Endodermal cell (in vitro differentiated cells): ENCODE results near the gene RNF212. TPM values are rescaled to one million over a fixed set of nuclear protein-coding genes. Genes with fewer than 3 reads are reported as not detected.

Experiments used
- DNase-seq: peaks from one replicate; pipeline ENCODE4 v3.0.0-alpha.2; 2017
- H3K27ac ChIP-seq: 2 replicates; pipeline ENCODE4 v1.5.1; 2013; ENCODE audit warnings: mild to moderate bottlenecking, low read depth, low read length, moderate library complexity
- H3K27me3 ChIP-seq: 2 replicates; pipeline ENCODE4 v1.6.1; 2013; ENCODE audit warnings: mild to moderate bottlenecking, low read length, moderate library complexity; ENCODE audit not compliant: insufficient read depth, control insufficient read depth, poor library complexity, severe bottlenecking
- H3K36me3 ChIP-seq: 2 replicates; pipeline ENCODE4 v1.7.0; 2013; ENCODE audit warnings: mild to moderate bottlenecking, low read length, moderate library complexity; ENCODE audit not compliant: control insufficient read depth, insufficient read depth
- H3K4me1 ChIP-seq: one replicate; pipeline ENCODE4 v1.7.0; 2013; ENCODE audit warnings: low read length; ENCODE audit not compliant: control insufficient read depth, insufficient read depth
- H3K4me3 ChIP-seq: 2 replicates; pipeline ENCODE4 v1.5.1; 2013; ENCODE audit warnings: mild to moderate bottlenecking, low read length, moderate library complexity
- H3K9ac ChIP-seq: 2 replicates; pipeline ENCODE4 v1.6.1; 2013; ENCODE audit warnings: mild to moderate bottlenecking, low read length, moderate library complexity; ENCODE audit not compliant: poor library complexity, severe bottlenecking; ENCODE audit errors: extremely low read depth
- H3K9me3 ChIP-seq: 2 replicates; pipeline ENCODE4 v1.6.1; 2013; ENCODE audit warnings: mild to moderate bottlenecking, low read length, moderate library complexity; ENCODE audit not compliant: control insufficient read depth
- H3K27ac Mint-ChIP-seq: 2 replicates; pipeline ENCODE4 v1.8.0; 2020; ENCODE audit warnings: mixed read lengths
- H3K27me3 Mint-ChIP-seq: 2 replicates; pipeline ENCODE4 v1.8.0; 2021; ENCODE audit warnings: mild to moderate bottlenecking, mixed read lengths; ENCODE audit not compliant: insufficient read depth
- H3K36me3 Mint-ChIP-seq: 2 replicates; pipeline ENCODE4 v1.8.0; 2020; ENCODE audit warnings: low read depth, mixed read lengths
- H3K4me1 Mint-ChIP-seq: 2 replicates; pipeline ENCODE4 v1.8.0; 2020; ENCODE audit warnings: mixed read lengths
- H3K4me3 Mint-ChIP-seq: 2 replicates; pipeline ENCODE4 v1.8.0; 2020; ENCODE audit warnings: mild to moderate bottlenecking, moderate library complexity, mixed read lengths
- H3K9me3 Mint-ChIP-seq: 2 replicates; pipeline ENCODE4 v1.8.0; 2020; ENCODE audit warnings: mild to moderate bottlenecking, mixed read lengths
- CTCF ChIP-seq: fragments of 200-600 bp; sonication (generic); conservative IDR thresholded peaks from 2 replicates; pipeline ENCODE4 v1.5.0; 2021; ENCODE audit warnings: antibody characterized with exemption, mild to moderate bottlenecking
- WGBS, 2 experiments: methylation state at CpG; one replicate each; pipeline versions ENCODE4 v1.1.5 to v1.1.7; 2013; ENCODE audit warnings: missing lambda C conversion rate in 2 of 2, mixed read lengths in 1 of 2; ENCODE audit not compliant: insufficient coverage in 1 of 2, insufficient read length in 1 of 2; 5-methylcytosine and 5-hydroxymethylcytosine counted together
- total RNA-seq, 2 donors: library from RNA; stranded (reverse); fragmentation: NEBNext Ultra II Directional in 1 of 2; extraction: Animal tissue kit (Norgen Biotek cat#: 25700) in 1 of 2; gene quantifications; 2 replicates in 1 of 2; 3 replicates in 1 of 2; pipeline ENCODE4 v1.2.1, GENCODE V29; 2021

Gene RNF212
- total RNA-seq, 2 donors from 2014 or later, result 3.4 to 5.6 TPM

DNA sequence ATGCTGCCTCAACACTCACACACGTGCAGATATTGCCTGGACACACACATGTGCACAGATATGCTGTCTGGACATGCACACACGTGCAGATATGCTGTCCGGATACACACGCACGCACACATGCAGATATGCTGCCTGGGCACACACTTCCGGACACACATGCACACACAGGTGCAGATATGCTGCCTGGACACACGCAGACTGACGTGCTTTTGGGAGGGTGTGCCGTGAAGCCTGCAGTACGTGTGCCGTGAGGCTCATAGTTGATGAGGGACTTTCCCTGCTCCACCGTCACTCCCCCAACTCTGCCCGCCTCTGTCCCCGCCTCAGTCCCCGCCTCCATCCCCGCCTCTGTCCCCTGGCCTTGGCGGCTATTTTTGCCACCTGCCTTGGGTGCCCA lies 87.2 kb downstream of the RNF212 start:
- H3K27ac ChIP-seq, result no peak overlapping the region
- no peaks in the 10 kb centered on the region for H3K27me3 Mint-ChIP-seq
- H3K4me3 ChIP-seq, result no peak overlapping the region
- H3K9me3 ChIP-seq, result no peaks in the 10 kb centered on the region
- DNase-seq, result peak; percentile 83
- no peak overlapping the region for H3K27ac Mint-ChIP-seq
- H3K4me3 Mint-ChIP-seq, result no peak overlapping the region
- H3K4me1 ChIP-seq, result no peaks in the 10 kb centered on the region
- H3K27me3 ChIP-seq, result no peaks in the 10 kb centered on the region
- no peak overlapping the region for H3K9ac ChIP-seq
- TF ChIP-seq CTCF, result no peak
- WGBS, 2 experiments, result 81% methylated on average over 12 to 17 of the region's 17 CpGs
- H3K36me3 ChIP-seq, result peaks cover 13% of the 10 kb centered on the region
- H3K36me3 Mint-ChIP-seq, result peaks cover 22% of the 10 kb centered on the region
- H3K9me3 Mint-ChIP-seq, result no peaks in the 10 kb centered on the region
- H3K4me1 Mint-ChIP-seq, result no peaks in the 10 kb centered on the region

- Histone ChIP-seq H3K27ac (no peak overlapping the region), H3K4me3 (no peak overlapping the region), H3K9ac (no peak overlapping the region), H3K36me3 (peaks cover 13% of the 10 kb centered on the region), H3K9me3 (no peaks in the 10 kb centered on the region), H3K27me3 (no peaks in the 10 kb centered on the region), H3K4me1 (no peaks in the 10 kb centered on the region)
- Mint-ChIP-seq H3K27ac (no peak overlapping the region), H3K27me3 (no peaks in the 10 kb centered on the region), H3K36me3 (peaks cover 22% of the 10 kb centered on the region), H3K4me1 (no peaks in the 10 kb centered on the region), H3K9me3 (no peaks in the 10 kb centered on the region), H3K4me3 (no peak overlapping the region)
- no peak for DNase-seq
- no peak for TF ChIP-seq CTCF
- WGBS, 2 experiments, result 83 to 97% methylated on average over 7 to 32 of the region's 32 CpGs
These were observed 88.3 kb downstream of the RNF212 start for GRCh38 chr4:1024882-1025545.

GRCh38 chr4:1023895-1024740 lies 89.2 kb downstream of the RNF212 start:
- H3K4me1 ChIP-seq, result peaks cover 4% of the 10 kb centered on the region
- Mint-ChIP-seq H3K4me3 (no peak overlapping the region), H3K4me1 (peaks cover 2% of the 10 kb centered on the region), H3K27me3 (no peaks in the 10 kb centered on the region), H3K36me3 (peaks cover 22% of the 10 kb centered on the region), H3K27ac (no peak overlapping the region), H3K9me3 (no peaks in the 10 kb centered on the region)
- 96 to 97% methylated on average over 45 to 73 of the region's 83 CpGs for WGBS, 2 experiments
- no peak overlapping the region for H3K9ac ChIP-seq
- no peak overlapping the region for H3K27ac ChIP-seq
- TF ChIP-seq CTCF, result no peak
- no peak overlapping the region for H3K4me3 ChIP-seq
- peaks cover 13% of the 10 kb centered on the region for H3K36me3 ChIP-seq
- H3K27me3 ChIP-seq, result no peaks in the 10 kb centered on the region
- no peaks in the 10 kb centered on the region for H3K9me3 ChIP-seq
- DNase-seq, result no peak
